Hepatocyte (in vitro differentiated cells): ENCODE results near the gene SRRM4. TPM values are rescaled to one million over a fixed set of nuclear protein-coding genes. Genes with fewer than 3 reads are reported as not detected.

ENCODE experiments used
- DNase-seq: peaks from one replicate; pipeline ENCODE4 v3.0.0-alpha.2; 2016; ENCODE audit warnings: low spot score
- H2AFZ ChIP-seq: fragments of 200-600 bp; sonication (generic); 2 replicates; pipeline ENCODE4 v1.6.0; 2016; ENCODE audit warnings: antibody characterized with exemption, mild to moderate bottlenecking
- H3K27ac ChIP-seq: fragments of 200-600 bp; sonication (generic); 2 replicates; pipeline ENCODE4 v1.5.1; 2016; ENCODE audit warnings: mild to moderate bottlenecking
- H3K27me3 ChIP-seq: fragments of 200-600 bp; sonication (generic); 2 replicates; pipeline ENCODE4 v1.6.1; 2016
- H3K36me3 ChIP-seq: fragments of 200-600 bp; sonication (generic); replicated peaks from 2 replicates; pipeline ENCODE4 v1.5.1; 2016; ENCODE audit warnings: low read depth; ENCODE audit not compliant: insufficient read depth
- H3K4me1 ChIP-seq: fragments of 200-600 bp; sonication (generic); 2 replicates; pipeline ENCODE4 v1.5.1; 2016; ENCODE audit warnings: mild to moderate bottlenecking, moderate library complexity; ENCODE audit not compliant: insufficient read depth
- H3K4me2 ChIP-seq: fragments of 200-600 bp; sonication (generic); 2 replicates; pipeline ENCODE4 v1.6.0; 2016
- H3K4me3 ChIP-seq: fragments of 200-600 bp; sonication (generic); 2 replicates; pipeline ENCODE4 v1.5.1; 2016; ENCODE audit warnings: mild to moderate bottlenecking
- H3K79me2 ChIP-seq: fragments of 200-600 bp; sonication (generic); 2 replicates; pipeline ENCODE4 v1.6.0; 2017; ENCODE audit warnings: mild to moderate bottlenecking
- H3K9me2 ChIP-seq: fragments of 200-600 bp; sonication (generic); replicated peaks from 2 replicates; pipeline ENCODE4 v1.6.0; 2017; ENCODE audit warnings: mild to moderate bottlenecking; ENCODE audit not compliant: insufficient read depth
- H3K9me3 ChIP-seq: fragments of 200-600 bp; sonication (generic); 2 replicates; pipeline ENCODE4 v1.5.1; 2016; ENCODE audit warnings: low read depth, mild to moderate bottlenecking
- H4K20me1 ChIP-seq: fragments of 200-600 bp; sonication (generic); 2 replicates; pipeline ENCODE4 v1.6.0; 2016; ENCODE audit warnings: mild to moderate bottlenecking; ENCODE audit not compliant: insufficient read depth, poor library complexity, severe bottlenecking
- CTCF ChIP-seq: fragments of 200-600 bp; sonication (generic); IDR thresholded peaks from 2 replicates; pipeline ENCODE4 v1.5.1; 2016; ENCODE audit warnings: antibody characterized with exemption, mild to moderate bottlenecking; ENCODE audit not compliant: poor library complexity
- EZH2 ChIP-seq: fragments of 200-600 bp; sonication (generic); IDR thresholded peaks from 2 replicates; pipeline ENCODE4 v1.6.1; 2016; ENCODE audit warnings: antibody characterized with exemption, mild to moderate bottlenecking, borderline replicate concordance
- EZH2phosphoT487 ChIP-seq: fragments of 200-600 bp; sonication (generic); IDR thresholded peaks from one replicate; pipeline ENCODE4 v1.6.1; 2018; ENCODE audit warnings: antibody characterized with exemption, mild to moderate bottlenecking, low read depth, moderate library complexity; ENCODE audit not compliant: unreplicated experiment, severe bottlenecking
- WGBS: methylation state at CpG from one replicate; pipeline ENCODE4 v1.1.6; 2016; ENCODE audit warnings: low lambda C conversion rate; ENCODE audit errors: missing lambda C conversion rate; 5-methylcytosine and 5-hydroxymethylcytosine counted together
- polyA plus RNA-seq: library from polyadenylated mRNA; unstranded; fragments of >200 nt; fragmentation: Nextera tagmentation; extraction: Ambion mirVana; gene quantifications from 2 replicates; pipeline ENCODE4 v1.2.1, GENCODE V29; 2016
- total RNA-seq: library from RNA; depleted of rRNA; stranded (reverse); fragments of >200 nt; gene quantifications from 2 replicates; pipeline ENCODE4 v1.2.3, GENCODE V29; 2014

SRRM4 gene
- total and polyA plus RNA-seq, 2 experiments from 2014 or later = 0.03 to 0.05 TPM

GRCh38 chr12:119115296-119115905 lies 134.1 kb downstream of the SRRM4 start:
- no peaks in the 10 kb centered on the region for H3K4me1 ChIP-seq
- H3K27ac ChIP-seq = no peak overlapping the region
- H4K20me1 ChIP-seq = no peaks in the 10 kb centered on the region
- H3K4me3 ChIP-seq = no peak overlapping the region
- no peaks in the 10 kb centered on the region for H3K9me2 ChIP-seq
- WGBS = 43% methylated on average over 2 of the region's 2 CpGs
- H2AFZ ChIP-seq = no peak overlapping the region
- H3K36me3 ChIP-seq = no peaks in the 10 kb centered on the region
- peak; percentile 79 for DNase-seq
- no peaks in the 10 kb centered on the region for H3K79me2 ChIP-seq
- H3K4me2 ChIP-seq = no peak overlapping the region
- H3K9me3 ChIP-seq = no peaks in the 10 kb centered on the region
- peak; percentile 92 for TF ChIP-seq CTCF
- TF ChIP-seq EZH2 = no peak
- peaks cover 5% of the 10 kb centered on the region for H3K27me3 ChIP-seq

DNA sequence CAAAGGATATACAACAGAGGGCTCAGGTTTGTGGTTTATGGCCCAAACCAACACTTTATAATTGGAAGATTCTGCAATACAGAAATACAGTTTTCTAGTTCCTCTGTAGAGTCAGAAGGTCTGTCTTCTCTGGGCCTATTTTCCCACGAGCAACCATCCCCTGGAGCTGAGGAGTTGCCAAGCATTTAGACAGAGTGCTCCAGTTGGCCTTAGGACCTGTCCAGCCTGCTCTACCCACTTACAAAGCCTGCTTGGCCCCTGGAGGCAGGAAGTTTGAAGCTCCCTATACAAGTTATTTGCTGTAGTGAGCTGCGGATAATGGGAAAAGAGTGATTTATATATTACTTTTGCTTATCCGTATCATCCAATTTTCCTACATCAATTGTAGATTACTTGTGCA lies 136.6 kb downstream of the SRRM4 start:
- Histone ChIP-seq H3K9me3 (no peaks in the 10 kb centered on the region), H3K4me2 (no peak overlapping the region), H3K4me1 (no peaks in the 10 kb centered on the region), H2AFZ (no peak overlapping the region), H3K27ac (no peak overlapping the region), H3K4me3 (no peak overlapping the region), H3K79me2 (no peaks in the 10 kb centered on the region), H3K9me2 (no peaks in the 10 kb centered on the region), H3K27me3 (peaks cover 5% of the 10 kb centered on the region), H4K20me1 (no peaks in the 10 kb centered on the region), H3K36me3 (no peaks in the 10 kb centered on the region)
- TF ChIP-seq CTCF = no peak
- TF ChIP-seq EZH2 = no peak
- no peak for TF ChIP-seq EZH2phosphoT487
- no peak for DNase-seq
- 72% methylated on average over 3 of the region's 3 CpGs for WGBS

- H3K27me3 ChIP-seq = peaks cover 5% of the 10 kb centered on the region
- H2AFZ ChIP-seq = no peak overlapping the region
- H3K9me3 ChIP-seq = no peaks in the 10 kb centered on the region
- TF ChIP-seq CTCF (no peak), EZH2phosphoT487 (no peak), EZH2 (no peak)
- H3K4me2 ChIP-seq = no peak overlapping the region
- no peak overlapping the region for H3K4me3 ChIP-seq
- no peaks in the 10 kb centered on the region for H3K9me2 ChIP-seq
- WGBS = 55% methylated on average over 3 of the region's 3 CpGs
- DNase-seq = no peak
- no peaks in the 10 kb centered on the region for H3K79me2 ChIP-seq
- H4K20me1 ChIP-seq = no peaks in the 10 kb centered on the region
- no peaks in the 10 kb centered on the region for H3K4me1 ChIP-seq
- H3K36me3 ChIP-seq = no peaks in the 10 kb centered on the region
- H3K27ac ChIP-seq = no peak overlapping the region
These were observed 137.3 kb downstream of the SRRM4 start for GRCh38 chr12:119118625-119119024.

- no peak overlapping the region for H3K4me3 ChIP-seq
- H3K9me3 ChIP-seq = no peaks in the 10 kb centered on the region
- no peaks in the 10 kb centered on the region for H3K4me1 ChIP-seq
- H3K27me3 ChIP-seq = peaks cover 5% of the 10 kb centered on the region
- no peaks in the 10 kb centered on the region for H3K36me3 ChIP-seq
- H3K4me2 ChIP-seq = no peak overlapping the region
- no peaks in the 10 kb centered on the region for H4K20me1 ChIP-seq
- H2AFZ ChIP-seq = no peak overlapping the region
- no peaks in the 10 kb centered on the region for H3K79me2 ChIP-seq
- no peak overlapping the region for H3K27ac ChIP-seq
- no peak for DNase-seq
- H3K9me2 ChIP-seq = no peaks in the 10 kb centered on the region
- TF ChIP-seq EZH2 (no peak), CTCF (no peak), EZH2phosphoT487 (no peak)
- WGBS = 93% methylated on average over 4 of the region's 5 CpGs
These were observed 140.7 kb downstream of the SRRM4 start for GRCh38 chr12:119122047-119122446.
